Naive thymus-derived CD8-positive, alpha-beta T cell (primary cell): ENCODE results near the gene ATP6V0C. TPM values are rescaled to one million over a fixed set of nuclear protein-coding genes. Genes with fewer than 3 reads are reported as not detected.

Experiments
- ATAC-seq, 2 donors: fragments of 150-1000 bp; cut with Tn5 transposase in 1 of 2; sonication (Bioruptor Pico), chemical (Tn5 transposase) in 1 of 2; 1 replicate in 1 of 2; 2 replicates in 1 of 2; pipeline ENCODE4 v1.10.0; 2021; ENCODE audit warnings: mild to moderate bottlenecking in 2 of 2, moderate library complexity in 2 of 2
- POLR2A ChIA-PET: fragments of 350-600 bp; sonication (Branson Sonifier 250); formaldehyde crosslinking; loops from one replicate; lab custom pipeline; 2021; ENCODE audit warnings: antibody characterized with exemption; lab: Charles Lee
- DNase-seq, 10 donors: peaks; one replicate each; pipeline versions ENCODE4 v3.0.0 to v3.0.0-alpha.2; 2020 to 2022
- H3K27ac Mint-ChIP-seq, 10 donors: one replicate each; pipeline ENCODE4 v1.8.0; 2020 to 2022; ENCODE audit warnings: mild to moderate bottlenecking in 10 of 10, mixed read lengths in 10 of 10, moderate library complexity in 4 of 10, inconsistent platforms in 1 of 10
- H3K27me3 Mint-ChIP-seq, 5 donors: one replicate each; pipeline ENCODE4 v1.8.0; 2021 to 2022; ENCODE audit warnings: mixed read lengths in 5 of 5
- H3K36me3 Mint-ChIP-seq, 3 donors: one replicate each; pipeline ENCODE4 v1.8.0; 2020 to 2022; ENCODE audit warnings: mixed read lengths in 3 of 3, mild to moderate bottlenecking in 2 of 3, inconsistent platforms in 1 of 3
- H3K4me1 Mint-ChIP-seq, 4 donors: one replicate each; pipeline ENCODE4 v1.8.0; 2021 to 2022; ENCODE audit warnings: mixed read lengths in 4 of 4
- H3K4me3 Mint-ChIP-seq, 10 donors: one replicate each; pipeline ENCODE4 v1.8.0; 2020 to 2022; ENCODE audit warnings: mild to moderate bottlenecking in 10 of 10, mixed read lengths in 10 of 10, moderate library complexity in 6 of 10, inconsistent platforms in 1 of 10
- H3K9me3 Mint-ChIP-seq, 9 donors: one replicate each; pipeline ENCODE4 v1.8.0; 2020 to 2022; ENCODE audit warnings: mixed read lengths in 9 of 9, mild to moderate bottlenecking in 3 of 9, inconsistent platforms in 1 of 9, moderate library complexity in 1 of 9
- polyA plus RNA-seq, 3 donors: library from polyadenylated mRNA; unstranded; fragments of 300-500 nt; fragmentation: Illumina TruSeq; gene quantifications; one replicate each; pipeline ENCODE4 v1.2.3, GENCODE V29; 2021
- total RNA-seq, 8 experiments: library from RNA in 2 of 8; stranded (reverse) in 2 of 8; gene quantifications; one replicate each; pipeline ENCODE4 v1.2.3 and lab custom pipeline; 2021 to 2026

ATP6V0C gene
- total and polyA plus RNA-seq, 5 experiments from 2014 or later, result 74.9 to 123 (median 84.9) TPM

- H3K36me3 Mint-ChIP-seq, result peaks cover 0 to 2% (median 0%) of the 10 kb centered on the region in 3 donors
- H3K9me3 Mint-ChIP-seq, result no peaks in the 10 kb centered on the region
- no peak for DNase-seq
- no peaks in the 10 kb centered on the region for H3K27me3 Mint-ChIP-seq
- POLR2A ChIA-PET, result interaction anchor here (0.6 to 2.2 kb wide), 5 partner anchors 11 to 332 kb away, joined by 3 to 9 read pairs (median 5); partner anchors contain the start of gene TBC1D24
- no peak overlapping the region for H3K4me3 Mint-ChIP-seq
- no peak for ATAC-seq
- H3K4me1 Mint-ChIP-seq, result peaks cover 18 to 31% (median 20%) of the 10 kb centered on the region in 4 donors
- H3K27ac Mint-ChIP-seq, result no peak overlapping the region
These were observed 27.8 kb upstream of the ATP6V0C start for GRCh38 chr16:2485811-2486507.

GRCh38 chr16:2486645-2487516 lies 26.9 kb upstream of the ATP6V0C start:
- POLR2A ChIA-PET, result interaction anchor here (0.5 to 1.7 kb wide), 6 partner anchors 12 to 333 kb away, joined by 3 to 8 read pairs (median 4); partner anchors contain the start of gene TBC1D24
- ATAC-seq, result peak; percentile 99
- no peaks in the 10 kb centered on the region for H3K27me3 Mint-ChIP-seq
- peak; percentile 61 to 93 (median 82) for DNase-seq
- peak overlapping the region; percentile 53 to 93 (median 84) for H3K27ac Mint-ChIP-seq
- no peaks in the 10 kb centered on the region for H3K9me3 Mint-ChIP-seq
- peaks cover 18 to 31% (median 20%) of the 10 kb centered on the region in 4 donors for H3K4me1 Mint-ChIP-seq
- H3K36me3 Mint-ChIP-seq, result peaks cover 0 to 2% (median 0%) of the 10 kb centered on the region in 3 donors
- peak overlapping the region; percentile 13 to 89 (median 72) for H3K4me3 Mint-ChIP-seq

- Mint-ChIP-seq H3K27me3 (no peaks in the 10 kb centered on the region), H3K9me3 (no peaks in the 10 kb centered on the region), H3K4me3 (peak overlapping the region in 9 of 10 donors; percentile 50 to 89 (median 74)), H3K36me3 (peaks cover 0 to 2% (median 0%) of the 10 kb centered on the region in 3 donors), H3K4me1 (peaks cover 15 to 25% (median 18%) of the 10 kb centered on the region in 4 donors), H3K27ac (peak overlapping the region in 8 of 10 donors; percentile 53 to 92 (median 72))
- no peak for DNase-seq
- ATAC-seq, result no peak
- POLR2A ChIA-PET, result interaction anchor here (0.5 to 1.7 kb wide), 4 partner anchors 13 to 334 kb away, joined by 3 to 8 read pairs (median 4); partner anchors contain the start of gene TBC1D24
These were observed 26.3 kb upstream of the ATP6V0C start for GRCh38 chr16:2487517-2487842.

GRCh38 chr16:2487903-2488531 lies 25.7 kb upstream of the ATP6V0C start:
- Mint-ChIP-seq H3K4me3 (peak overlapping the region in 2 of 10 donors; percentile 61 to 89), H3K9me3 (no peaks in the 10 kb centered on the region), H3K36me3 (peaks cover 0 to 2% (median 0%) of the 10 kb centered on the region in 3 donors), H3K27ac (peak overlapping the region in 1 of 10 donors; percentile 58), H3K4me1 (peaks cover 15 to 19% (median 18%) of the 10 kb centered on the region in 4 donors), H3K27me3 (no peaks in the 10 kb centered on the region)
- DNase-seq (no peak), ATAC-seq (no peak)
- POLR2A ChIA-PET, result interaction anchor here (0.6 to 1.1 kb wide), 5 partner anchors 10 to 293 kb away, joined by 3 to 4 read pairs (median 3); no protein-coding TSS in a partner anchor

GRCh38 chr16:2489581-2489980 lies 24.2 kb upstream of the ATP6V0C start:
- no peaks in the 10 kb centered on the region for H3K27me3 Mint-ChIP-seq
- POLR2A ChIA-PET, result no interaction called here
- ATAC-seq, result no peak

GRCh38 chr16:2490190-2491105 lies 23.3 kb upstream of the ATP6V0C start:
- ATAC-seq (no peak), DNase-seq (no peak)
- Mint-ChIP-seq H3K9me3 (no peaks in the 10 kb centered on the region), H3K4me1 (peaks cover 10 to 19% (median 17%) of the 10 kb centered on the region in 4 donors), H3K4me3 (no peak overlapping the region), H3K27ac (no peak overlapping the region), H3K36me3 (peaks cover 0 to 2% (median 0%) of the 10 kb centered on the region in 3 donors), H3K27me3 (no peaks in the 10 kb centered on the region)
- POLR2A ChIA-PET, result no interaction called here

More at GRCh38 chr16:2489581-2489980, 24.2 kb upstream of the ATP6V0C start:
- Mint-ChIP-seq H3K4me3 (no peak overlapping the region), H3K4me1 (peaks cover 10 to 19% (median 17%) of the 10 kb centered on the region in 4 donors), H3K9me3 (no peaks in the 10 kb centered on the region), H3K27ac (no peak overlapping the region), H3K36me3 (peaks cover 0 to 2% (median 0%) of the 10 kb centered on the region in 3 donors)
- DNase-seq, result no peak

GRCh38 chr16:2492292-2492691 lies 21.5 kb upstream of the ATP6V0C start:
- Mint-ChIP-seq H3K27me3 (no peaks in the 10 kb centered on the region), H3K9me3 (no peaks in the 10 kb centered on the region), H3K4me1 (peaks cover 3 to 9% (median 8%) of the 10 kb centered on the region in 4 donors), H3K36me3 (peaks cover 0 to 2% (median 0%) of the 10 kb centered on the region in 3 donors), H3K27ac (peak overlapping the region in 1 of 10 donors; percentile 26), H3K4me3 (no peak overlapping the region)
- ATAC-seq (no peak), DNase-seq (no peak)
- POLR2A ChIA-PET, result no interaction called here

GRCh38 chr16:2493605-2494004 lies 20.1 kb upstream of the ATP6V0C start:
- Mint-ChIP-seq H3K9me3 (no peaks in the 10 kb centered on the region), H3K27ac (no peak overlapping the region), H3K4me1 (peaks cover 0 to 3% (median 0%) of the 10 kb centered on the region in 4 donors), H3K4me3 (no peak overlapping the region), H3K27me3 (no peaks in the 10 kb centered on the region), H3K36me3 (peaks cover 0 to 7% (median 5%) of the 10 kb centered on the region in 3 donors)
- no peak for ATAC-seq
- no peak for DNase-seq
- POLR2A ChIA-PET, result no interaction called here

GRCh38 chr16:2494616-2495015 lies 19.1 kb upstream of the ATP6V0C start:
- H3K4me1 Mint-ChIP-seq, result no peaks in the 10 kb centered on the region
- H3K4me3 Mint-ChIP-seq, result no peak overlapping the region
- no peak overlapping the region for H3K27ac Mint-ChIP-seq
- DNase-seq (no peak), ATAC-seq (no peak)
- no peaks in the 10 kb centered on the region for H3K27me3 Mint-ChIP-seq
- no peaks in the 10 kb centered on the region for H3K9me3 Mint-ChIP-seq
- H3K36me3 Mint-ChIP-seq, result peaks cover 0 to 7% (median 5%) of the 10 kb centered on the region in 3 donors
- POLR2A ChIA-PET, result no interaction called here

- Mint-ChIP-seq H3K4me3 (no peak overlapping the region), H3K36me3 (peaks cover 0 to 7% (median 5%) of the 10 kb centered on the region in 3 donors), H3K27me3 (no peaks in the 10 kb centered on the region), H3K27ac (no peak overlapping the region), H3K4me1 (no peaks in the 10 kb centered on the region), H3K9me3 (no peaks in the 10 kb centered on the region)
- DNase-seq, result no peak
- ATAC-seq, result no peak
- POLR2A ChIA-PET, result interaction anchor here (0.6 kb wide), 1 partner anchor 455 kb away, joined by 3 read pairs; no protein-coding TSS in a partner anchor
These were observed 18.7 kb upstream of the ATP6V0C start for GRCh38 chr16:2495041-2495440.
